ENCODE data around the gene ARIH2.

DNA sequence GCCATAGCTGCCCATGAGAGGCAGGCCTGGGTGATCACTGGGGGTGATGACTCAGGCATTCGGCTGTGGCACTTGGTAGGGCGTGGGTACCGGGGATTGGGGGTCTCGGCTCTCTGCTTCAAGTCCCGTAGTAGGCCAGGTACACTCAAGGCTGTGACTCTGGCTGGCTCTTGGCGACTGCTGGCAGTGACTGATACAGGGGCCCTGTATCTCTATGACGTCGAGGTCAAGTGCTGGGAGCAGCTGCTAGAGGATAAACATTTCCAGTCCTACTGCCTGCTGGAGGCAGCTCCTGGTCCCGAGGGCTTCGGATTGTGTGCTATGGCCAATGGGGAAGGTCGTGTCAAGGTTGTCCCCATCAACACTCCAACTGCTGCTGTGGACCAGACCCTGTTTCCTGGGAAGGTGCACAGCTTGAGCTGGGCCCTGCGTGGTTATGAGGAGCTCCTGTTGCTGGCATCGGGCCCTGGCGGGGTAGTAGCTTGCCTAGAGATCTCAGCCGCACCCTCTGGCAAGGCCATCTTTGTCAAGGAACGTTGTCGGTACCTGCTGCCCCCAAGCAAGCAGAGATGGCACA lies 93.9 kb downstream of the ARIH2 start:
- TF ChIP-seq HMG20A (CRISPR knock-in tag; conservative IDR thresholded peaks at IDR 0.05) (no peak), KLF16 (IDR thresholded peaks at IDR 0.05) (no peak), FOS (IDR thresholded peaks at IDR 0.05; ENCODE audit: extremely low read depth, insufficient read length) (no peak), RBFOX2 (IDR thresholded peaks at IDR 0.05; ENCODE audit: low read depth, low read length) (peak; percentile 34; the same call in 1 of the 2 replicates), LEF1 (IDR thresholded peaks at IDR 0.05) (no peak), ZNF175 (CRISPR knock-in tag; IDR thresholded peaks at IDR 0.05; ENCODE audit: low read depth) (no peak), CCNT2 (IDR thresholded peaks at IDR 0.05; ENCODE audit: borderline replicate concordance, extremely low read depth, insufficient read length, low read depth, low read length) (no peak), TBP (optimal IDR thresholded peaks at IDR 0.05; ENCODE audit: low read depth, low read length) (no peak), SNRNP70 (optimal IDR thresholded peaks at IDR 0.05; ENCODE audit: low read depth, low read length) (no peak), NONO (IDR thresholded peaks at IDR 0.05; ENCODE audit: low read depth in 2 of 2, low read length in 1 of 2) (no peak), ZFP30 (CRISPR knock-in tag; IDR thresholded peaks at IDR 0.05; ENCODE audit: borderline replicate concordance) (no peak)
- TF ChIP-seq, protein P1, sequence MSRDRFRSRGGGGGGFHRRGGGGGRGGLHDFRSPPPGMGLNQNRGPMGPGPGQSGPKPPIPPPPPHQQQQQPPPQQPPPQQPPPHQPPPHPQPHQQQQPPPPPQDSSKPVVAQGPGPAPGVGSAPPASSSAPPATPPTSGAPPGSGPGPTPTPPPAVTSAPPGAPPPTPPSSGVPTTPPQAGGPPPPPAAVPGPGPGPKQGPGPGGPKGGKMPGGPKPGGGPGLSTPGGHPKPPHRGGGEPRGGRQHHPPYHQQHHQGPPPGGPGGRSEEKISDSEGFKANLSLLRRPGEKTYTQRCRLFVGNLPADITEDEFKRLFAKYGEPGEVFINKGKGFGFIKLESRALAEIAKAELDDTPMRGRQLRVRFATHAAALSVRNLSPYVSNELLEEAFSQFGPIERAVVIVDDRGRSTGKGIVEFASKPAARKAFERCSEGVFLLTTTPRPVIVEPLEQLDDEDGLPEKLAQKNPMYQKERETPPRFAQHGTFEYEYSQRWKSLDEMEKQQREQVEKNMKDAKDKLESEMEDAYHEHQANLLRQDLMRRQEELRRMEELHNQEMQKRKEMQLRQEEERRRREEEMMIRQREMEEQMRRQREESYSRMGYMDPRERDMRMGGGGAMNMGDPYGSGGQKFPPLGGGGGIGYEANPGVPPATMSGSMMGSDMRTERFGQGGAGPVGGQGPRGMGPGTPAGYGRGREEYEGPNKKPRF (IDR thresholded peaks at IDR 0.05; ENCODE audit: low read depth, low read length) = no peak
- TF ChIP-seq, protein P2, sequence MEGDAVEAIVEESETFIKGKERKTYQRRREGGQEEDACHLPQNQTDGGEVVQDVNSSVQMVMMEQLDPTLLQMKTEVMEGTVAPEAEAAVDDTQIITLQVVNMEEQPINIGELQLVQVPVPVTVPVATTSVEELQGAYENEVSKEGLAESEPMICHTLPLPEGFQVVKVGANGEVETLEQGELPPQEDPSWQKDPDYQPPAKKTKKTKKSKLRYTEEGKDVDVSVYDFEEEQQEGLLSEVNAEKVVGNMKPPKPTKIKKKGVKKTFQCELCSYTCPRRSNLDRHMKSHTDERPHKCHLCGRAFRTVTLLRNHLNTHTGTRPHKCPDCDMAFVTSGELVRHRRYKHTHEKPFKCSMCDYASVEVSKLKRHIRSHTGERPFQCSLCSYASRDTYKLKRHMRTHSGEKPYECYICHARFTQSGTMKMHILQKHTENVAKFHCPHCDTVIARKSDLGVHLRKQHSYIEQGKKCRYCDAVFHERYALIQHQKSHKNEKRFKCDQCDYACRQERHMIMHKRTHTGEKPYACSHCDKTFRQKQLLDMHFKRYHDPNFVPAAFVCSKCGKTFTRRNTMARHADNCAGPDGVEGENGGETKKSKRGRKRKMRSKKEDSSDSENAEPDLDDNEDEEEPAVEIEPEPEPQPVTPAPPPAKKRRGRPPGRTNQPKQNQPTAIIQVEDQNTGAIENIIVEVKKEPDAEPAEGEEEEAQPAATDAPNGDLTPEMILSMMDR (IDR thresholded peaks at IDR 0.05 in 2 of 3, conservative IDR thresholded peaks at IDR 0.05 in 1 of 3; ENCODE audit: insufficient read depth in 2 of 3, low read depth in 1 of 3, low read length in 3 of 3) = no peak
